Activated CD8-positive, alpha-beta memory T cell treated with anti-CD3 and anti-CD28 coated beads, Interleukin-2, amount 50 U/mL, for 24 hours (primary cell): ENCODE data around the gene TRPC6.
"Not testable (repeated sequence)": the region's sequence is repeated elsewhere in the genome, so short reads cannot be mapped to it uniquely, and the experiment has no call there.

Source experiments
- DNase-seq: peaks from one replicate; pipeline ENCODE4 v3.0.0-alpha.2; 2020; ENCODE audit errors: extremely low read depth

The TRPC6 gene

DNA sequence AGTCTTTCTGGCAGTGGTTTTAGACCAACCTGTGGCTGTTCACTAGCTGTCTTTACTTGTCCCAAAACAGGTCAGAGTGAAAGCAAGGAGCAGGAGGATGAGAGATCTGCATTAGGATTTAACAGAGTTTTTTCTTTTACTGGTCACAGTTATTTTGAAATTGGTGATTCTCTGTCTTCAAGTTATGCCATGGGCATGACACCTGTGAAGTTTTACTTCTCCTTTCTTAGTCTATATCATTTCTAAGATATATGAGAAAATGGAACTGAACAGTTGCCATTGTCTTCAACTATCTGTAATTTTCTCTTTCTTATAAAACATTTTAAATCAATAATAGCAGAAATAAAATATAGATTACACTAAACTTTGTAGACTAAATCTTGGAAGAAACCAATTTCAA lies 60.6 kb downstream of the TRPC6 start:
- DNase-seq: no peak

DNA sequence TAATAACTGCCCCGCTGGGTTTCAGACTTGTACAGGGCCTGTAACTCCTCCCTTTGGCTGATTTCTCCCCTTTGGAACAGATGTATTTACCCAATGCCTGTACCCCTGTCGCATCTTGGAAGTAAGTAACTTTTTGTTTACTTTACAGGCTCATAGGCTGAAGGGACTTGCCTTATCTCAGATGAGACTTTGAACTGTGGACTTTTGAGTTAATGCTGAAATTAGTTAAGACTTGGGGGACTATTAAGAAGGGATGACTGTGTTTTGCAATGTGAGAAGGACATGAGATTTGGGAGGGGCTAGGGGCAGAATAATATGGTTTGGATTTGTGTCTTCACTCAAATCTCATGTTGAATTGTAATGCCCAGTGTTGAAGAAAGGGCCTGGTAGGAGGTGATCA lies 62.0 kb downstream of the TRPC6 start:
- DNase-seq: no peak

DNA sequence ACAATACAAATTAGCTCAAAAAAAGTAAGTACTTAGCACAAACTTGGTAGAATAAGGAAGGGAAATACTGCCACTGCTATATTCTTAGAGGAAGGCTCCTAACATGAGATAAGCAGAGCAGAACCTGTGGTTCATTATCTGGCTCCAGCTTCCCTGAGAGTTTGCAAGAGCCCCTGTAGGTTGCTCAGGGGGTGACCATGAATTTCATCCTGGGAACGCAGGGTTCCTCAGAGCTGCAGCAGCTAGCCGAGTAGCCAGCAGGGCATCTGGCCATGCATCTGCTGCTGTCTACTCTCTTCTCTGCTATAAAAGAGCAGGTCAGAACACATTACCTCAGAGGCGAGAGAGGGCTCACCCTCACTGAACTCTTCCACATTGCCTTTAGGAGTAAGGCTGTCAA lies 67.3 kb downstream of the TRPC6 start:
- no peak for DNase-seq

DNA sequence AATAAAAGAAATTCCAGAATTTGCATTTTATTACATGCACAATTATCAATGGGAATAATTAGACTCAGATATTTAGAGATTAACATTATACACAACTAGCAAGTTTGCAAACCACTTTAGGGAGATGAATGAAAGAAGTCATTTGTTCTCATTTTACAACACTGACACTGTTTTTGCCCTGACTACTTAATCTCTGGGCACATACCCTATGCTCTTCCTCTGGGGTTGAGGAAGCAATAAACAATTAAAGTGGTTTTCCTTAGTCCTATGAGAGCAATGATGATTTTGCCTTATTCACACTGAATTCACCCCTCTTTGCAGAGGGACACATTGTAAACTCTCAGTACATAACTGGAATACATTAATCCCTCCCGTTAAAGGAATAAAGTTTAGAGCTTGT lies 72.7 kb downstream of the TRPC6 start:
- no peak for DNase-seq

DNA sequence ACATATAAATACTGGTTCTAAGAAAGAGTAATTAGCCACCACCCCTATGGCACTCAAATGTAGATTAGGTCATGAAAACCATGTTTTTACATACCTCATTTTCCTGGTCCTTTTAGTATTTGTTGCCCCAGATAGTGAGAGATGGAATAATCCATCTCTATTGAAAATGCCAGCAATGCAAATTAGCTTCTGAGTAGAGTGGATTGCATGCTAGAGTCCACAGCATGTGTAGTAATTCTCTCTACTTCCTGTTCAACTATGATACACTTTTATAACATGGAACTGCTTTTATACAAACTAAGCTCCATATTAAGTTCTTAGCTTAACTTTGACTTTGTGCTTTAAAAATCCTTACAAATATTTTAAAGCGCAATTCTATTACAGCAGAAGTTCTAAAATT lies 73.2 kb downstream of the TRPC6 start:
- DNase-seq: no peak

DNA sequence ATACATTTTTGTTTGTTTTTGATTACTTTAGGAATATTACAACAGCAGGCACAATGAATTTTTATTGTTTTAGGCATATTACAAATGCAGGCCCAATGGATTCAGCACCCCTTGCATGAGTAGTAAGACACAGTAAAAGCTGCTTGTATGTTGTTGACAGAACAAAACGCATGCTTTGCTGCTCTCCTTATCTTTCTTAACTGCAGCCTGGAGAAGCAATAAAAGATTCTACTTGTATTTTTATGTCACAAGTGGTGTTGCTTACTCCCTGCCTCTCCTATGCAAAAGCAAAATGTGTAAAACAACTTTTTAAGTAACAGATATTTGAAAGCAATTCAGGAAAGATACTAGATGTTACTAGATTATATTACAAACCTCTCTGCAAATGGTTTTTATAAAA lies 73.9 kb downstream of the TRPC6 start:
- DNase-seq: no peak

DNA sequence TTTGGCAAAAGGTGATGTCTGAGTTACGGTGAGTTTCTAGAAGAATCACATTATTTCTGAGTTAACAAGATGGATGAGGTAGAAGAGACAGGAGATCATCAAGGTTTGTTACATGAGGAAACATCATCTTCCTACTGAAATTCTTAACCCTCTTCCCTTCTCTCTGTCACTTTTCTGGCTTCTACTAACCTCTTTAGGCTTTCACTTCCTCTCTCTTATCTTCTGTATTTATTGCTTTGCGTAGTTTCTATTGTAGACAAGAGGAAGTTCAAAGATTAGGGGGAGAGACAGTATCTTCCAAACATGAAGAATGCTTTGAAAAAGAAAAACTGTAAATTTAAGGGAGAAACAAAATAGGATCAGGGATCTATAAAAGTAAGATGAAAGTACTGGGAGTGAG lies 75.4 kb downstream of the TRPC6 start:
- DNase-seq: no peak

DNA sequence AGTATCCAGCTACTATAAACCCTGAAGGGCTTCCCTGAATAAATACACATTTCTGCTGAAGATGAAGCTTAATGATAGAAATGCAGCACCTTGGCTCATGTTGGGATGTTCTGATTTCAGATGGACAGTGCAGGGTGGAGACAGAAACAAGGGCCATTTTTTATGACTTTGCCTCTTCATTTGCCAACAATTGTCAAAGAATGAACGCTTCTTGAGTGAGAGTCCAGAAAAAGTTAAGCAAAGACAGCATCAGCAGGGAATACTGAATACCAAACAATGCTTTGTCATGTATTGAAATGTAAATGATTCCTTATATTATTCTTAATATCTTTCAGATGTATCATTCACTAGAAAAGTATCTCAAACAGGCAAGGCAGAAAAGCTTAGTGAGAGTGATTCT lies 84.9 kb downstream of the TRPC6 start:
- no peak for DNase-seq

DNA sequence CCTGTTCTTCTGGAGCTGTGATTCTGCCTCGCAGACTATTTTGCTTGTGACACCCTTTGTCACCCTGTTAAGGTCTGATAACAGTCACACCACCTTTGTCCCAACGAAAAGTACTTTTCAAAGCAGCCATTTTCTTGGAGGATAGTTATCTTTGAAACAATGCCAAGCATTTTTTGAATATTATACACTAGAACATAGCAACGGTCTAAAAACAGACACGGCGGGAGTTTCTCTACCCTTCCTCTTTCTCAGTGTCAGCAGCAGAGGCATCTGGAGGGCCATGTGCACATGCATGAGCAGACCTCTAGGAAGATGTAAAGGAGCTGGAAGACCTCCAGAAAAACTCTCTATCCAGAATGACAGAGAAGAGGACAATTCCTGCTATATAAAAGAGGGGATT lies 86.5 kb downstream of the TRPC6 start:
- no peak for DNase-seq

DNA sequence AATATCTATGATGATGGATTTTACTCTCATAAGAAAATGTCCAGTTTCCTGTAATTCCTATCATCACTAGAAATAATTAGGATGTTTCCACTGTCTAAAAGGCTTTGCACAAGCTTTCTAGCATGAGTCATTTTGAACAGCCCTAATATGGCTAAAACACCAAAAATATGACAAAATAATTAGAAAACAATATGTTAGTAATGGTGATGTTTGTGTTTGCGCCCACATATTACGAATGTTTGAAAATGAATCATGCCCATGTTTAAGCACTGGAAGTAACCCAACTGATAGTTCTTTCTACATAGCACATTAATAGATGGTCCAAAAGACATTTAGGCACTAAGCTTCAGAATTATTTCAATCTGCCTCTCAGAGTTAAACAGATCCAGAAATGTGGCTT lies 96.0 kb downstream of the TRPC6 start:
- no peak for DNase-seq

DNA sequence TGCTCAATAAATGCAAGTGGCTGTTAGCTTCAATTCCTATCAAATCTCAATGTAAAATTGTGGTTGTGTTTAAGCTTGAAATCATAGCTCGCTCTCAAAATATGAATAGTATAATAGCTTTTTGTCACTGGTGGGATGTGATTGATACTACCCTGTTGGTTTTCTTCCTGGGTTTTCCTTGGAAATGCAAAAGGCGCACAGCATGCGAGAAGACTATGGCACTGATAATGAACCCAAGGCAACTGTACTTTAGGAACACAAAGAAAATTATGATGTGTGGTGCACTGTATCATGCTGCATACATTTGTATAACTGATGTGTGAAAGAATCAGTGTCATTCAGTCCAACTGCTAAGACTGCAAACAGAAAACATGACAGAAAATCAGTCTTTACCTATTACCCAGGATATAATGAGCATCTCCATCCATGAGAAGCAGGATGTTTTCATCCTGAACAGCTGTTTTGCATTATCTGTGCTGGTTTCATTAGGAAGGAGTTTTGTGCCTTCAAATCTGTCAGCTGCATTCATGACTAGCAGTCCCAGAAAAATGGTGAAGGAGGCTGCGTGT lies 101.2 kb downstream of the TRPC6 start:
- DNase-seq: no peak

DNA sequence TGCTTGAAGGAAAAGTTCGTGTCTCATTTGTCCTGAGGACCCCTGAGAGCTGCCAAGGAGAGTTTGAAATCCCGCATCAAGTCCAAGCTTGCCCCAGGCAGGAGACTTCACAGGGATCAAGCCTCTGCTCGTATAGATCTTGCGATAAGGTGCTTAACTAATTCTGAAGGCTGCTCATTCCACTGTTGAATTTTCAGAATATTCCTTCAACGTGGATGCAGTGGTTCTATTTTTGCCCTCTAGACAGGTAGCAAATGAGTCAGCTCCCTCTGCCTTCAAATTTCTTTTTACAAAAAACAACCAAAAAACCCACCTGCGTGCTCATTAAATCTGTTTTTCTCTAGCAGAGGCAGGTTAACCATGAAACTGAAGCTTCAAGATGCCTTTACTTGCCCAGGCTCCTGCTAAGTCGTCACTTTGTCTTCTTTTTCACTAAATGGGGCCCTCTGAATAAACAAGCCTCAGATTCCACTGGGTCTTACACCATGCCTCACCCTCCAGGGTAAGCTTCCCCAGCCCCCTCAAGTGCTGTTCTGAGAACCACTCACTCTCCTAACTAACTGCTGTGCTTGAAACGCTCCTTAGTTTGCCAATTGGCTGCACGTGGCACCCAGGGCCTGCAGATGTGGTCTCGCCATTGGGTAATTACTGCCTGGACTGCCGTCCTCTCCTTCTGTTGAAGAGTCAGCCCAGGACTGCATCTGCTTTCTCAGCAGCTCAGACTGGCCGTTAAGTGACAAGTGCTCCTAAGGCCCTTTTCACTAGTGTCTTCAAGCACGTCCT lies 105.0 kb downstream of the TRPC6 start:
- no peak for DNase-seq

DNA sequence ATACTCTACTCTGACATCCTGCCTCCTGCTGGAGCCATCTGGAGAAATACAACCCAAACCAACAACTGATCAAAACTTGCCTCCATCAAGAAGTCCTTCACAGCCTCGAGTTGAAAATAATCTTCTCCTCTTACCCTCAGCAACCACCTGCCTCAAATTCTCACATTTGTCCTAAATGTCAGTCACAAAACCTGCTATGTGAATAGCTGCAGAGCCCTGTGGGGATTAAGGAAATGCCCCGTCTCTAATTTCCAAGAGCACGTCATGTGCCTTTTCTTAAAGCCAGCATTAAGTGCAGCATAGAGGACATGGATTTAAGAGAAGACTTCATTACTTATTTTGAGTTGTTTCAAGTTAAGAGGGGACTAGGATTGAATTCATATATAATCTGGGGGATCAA lies 105.9 kb downstream of the TRPC6 start:
- DNase-seq: no peak

DNA sequence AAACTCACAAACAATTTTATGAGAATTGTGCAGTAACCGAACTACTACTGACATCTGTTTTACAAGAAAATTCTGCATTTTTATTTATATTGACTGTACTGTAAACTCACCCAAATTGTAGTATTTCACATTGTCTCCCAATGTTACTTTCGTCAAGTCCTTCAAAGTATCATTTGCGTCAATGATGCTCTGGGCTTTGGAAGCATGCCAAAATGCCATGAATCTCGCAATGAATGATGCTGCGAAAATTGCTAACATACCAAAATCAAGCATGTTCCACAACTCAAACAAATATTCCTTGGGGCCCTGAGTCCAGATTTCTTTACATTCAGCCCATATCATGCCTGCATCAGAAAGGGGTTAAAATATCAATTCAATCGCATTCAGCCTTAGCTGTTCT lies 107.6 kb downstream of the TRPC6 start:
- DNase-seq: no peak

DNA sequence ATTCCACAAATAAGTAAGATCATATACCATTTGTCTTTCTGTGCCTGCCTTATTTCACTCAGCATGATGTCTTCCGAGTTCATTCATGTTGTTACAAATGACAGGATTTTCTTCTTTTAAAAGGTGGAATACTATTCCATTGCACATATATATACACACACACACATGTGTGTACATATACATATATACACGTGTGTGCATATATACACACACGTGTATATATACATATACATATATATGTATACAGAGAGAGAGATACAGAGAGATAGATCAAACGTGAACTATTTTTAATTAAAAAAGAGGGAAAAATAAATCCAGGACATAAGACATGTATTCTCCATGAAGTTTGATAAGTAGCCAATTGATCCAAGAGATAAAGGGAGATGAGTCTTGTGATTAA lies 108.1 kb downstream of the TRPC6 start:
- no peak for DNase-seq

DNA sequence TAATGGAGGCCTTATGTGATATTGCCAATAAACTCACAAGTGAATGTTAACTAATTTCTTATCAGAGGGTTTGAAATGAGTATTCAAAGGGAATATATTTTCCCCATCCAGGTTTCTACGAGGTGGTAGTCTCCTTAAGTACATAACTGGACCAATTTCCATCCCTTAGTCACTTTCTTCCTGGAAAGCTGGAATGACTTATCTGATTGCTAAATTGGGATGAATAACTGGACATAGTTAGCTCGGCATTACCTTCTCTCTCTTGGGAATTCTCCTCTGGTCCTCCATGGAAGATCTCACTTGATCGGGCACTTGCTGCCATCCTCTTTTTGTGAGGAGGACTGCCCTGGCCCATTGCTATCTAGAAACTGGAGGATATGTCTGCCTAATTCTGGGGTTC lies 109.1 kb downstream of the TRPC6 start:
- no peak for DNase-seq

DNA sequence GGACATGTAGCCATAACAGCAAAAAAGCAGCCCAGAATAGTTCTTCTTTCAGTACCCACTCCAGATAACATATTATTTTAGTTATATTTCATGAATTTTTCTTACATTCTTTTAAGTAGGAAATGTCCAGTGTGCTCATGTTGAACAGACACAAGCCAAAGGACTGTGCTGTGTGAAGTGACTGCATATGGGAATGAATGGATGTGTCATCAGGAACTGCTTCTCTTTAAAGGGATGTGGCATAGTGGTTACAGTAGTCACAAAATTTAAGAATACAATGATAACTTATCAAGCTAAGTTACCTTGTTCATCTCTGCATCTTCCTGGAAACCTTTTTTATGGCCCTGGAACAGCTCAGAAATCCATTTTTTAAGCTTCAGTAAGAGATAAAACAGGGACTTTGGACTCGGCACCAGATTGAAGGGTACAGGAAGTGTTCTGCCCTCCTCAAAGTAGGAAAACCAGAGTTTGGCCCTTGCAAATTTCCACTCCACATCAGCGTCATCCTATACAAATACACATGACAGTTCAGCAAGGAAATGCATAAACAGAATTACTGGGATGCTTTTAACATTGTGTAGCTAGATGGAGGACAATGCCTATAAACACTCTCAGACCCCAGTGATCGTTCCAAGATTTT lies 112.8 kb downstream of the TRPC6 start:
- no peak for DNase-seq

DNA sequence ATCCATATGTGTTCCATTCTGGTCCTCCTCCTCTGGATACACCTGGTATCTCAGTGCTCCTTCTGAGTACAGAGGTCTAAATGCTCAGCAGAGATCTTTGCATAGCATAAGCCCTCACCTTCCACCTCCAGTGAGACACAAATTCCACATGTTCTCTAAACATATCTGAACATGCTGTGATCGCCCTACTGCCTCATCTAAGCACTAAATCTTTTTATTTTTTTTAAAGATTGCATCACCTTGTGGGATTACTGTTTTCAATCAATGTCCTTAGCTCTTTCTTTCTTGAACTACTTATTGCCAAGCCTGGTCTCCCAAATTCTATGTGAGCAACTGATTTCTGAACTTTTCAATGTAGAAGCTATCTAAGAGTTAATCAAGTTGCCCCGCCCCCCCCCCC lies 113.4 kb downstream of the TRPC6 start:
- DNase-seq: no peak

DNA sequence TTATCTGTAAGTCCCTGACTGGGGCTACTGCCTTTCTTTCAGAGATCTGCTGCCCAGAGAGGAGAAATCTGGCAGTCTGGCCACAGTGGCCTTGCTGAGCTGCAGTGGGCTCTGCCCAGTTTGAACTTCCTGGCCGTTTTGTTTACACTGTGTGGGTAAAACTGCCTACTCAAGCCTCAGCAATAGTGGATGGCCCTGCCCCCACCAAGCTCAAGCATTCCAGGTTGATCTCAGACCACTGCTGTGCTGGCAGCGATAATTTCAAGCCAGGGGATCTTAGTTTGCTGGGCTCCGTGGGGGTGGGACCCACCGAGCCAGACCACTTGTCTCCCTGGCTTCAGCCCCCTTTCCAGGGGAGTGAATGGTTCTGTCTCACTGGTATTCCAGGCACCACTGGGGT lies 117.5 kb downstream of the TRPC6 start:
- DNase-seq: no peak

DNA sequence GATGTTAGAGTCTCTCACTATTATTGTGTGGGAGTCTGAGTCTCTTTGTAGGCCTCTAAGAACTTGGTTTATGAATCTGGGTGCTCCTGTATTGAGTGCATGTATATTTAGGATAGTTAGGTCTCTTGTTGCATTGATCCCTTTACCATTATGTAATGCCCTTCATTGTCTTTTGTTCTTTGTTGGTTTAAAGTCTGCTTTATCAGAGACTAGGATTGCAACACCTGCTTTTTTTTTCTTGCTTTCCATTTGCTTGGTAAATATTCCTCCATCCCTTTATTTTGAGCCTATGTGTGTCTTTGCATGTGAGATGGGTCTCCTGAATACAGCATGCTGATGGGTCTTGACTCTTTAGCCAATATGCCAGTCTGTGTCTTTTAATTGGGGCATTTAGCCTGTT lies 119.4 kb downstream of the TRPC6 start:
- DNase-seq: not testable (repeated sequence)

DNA sequence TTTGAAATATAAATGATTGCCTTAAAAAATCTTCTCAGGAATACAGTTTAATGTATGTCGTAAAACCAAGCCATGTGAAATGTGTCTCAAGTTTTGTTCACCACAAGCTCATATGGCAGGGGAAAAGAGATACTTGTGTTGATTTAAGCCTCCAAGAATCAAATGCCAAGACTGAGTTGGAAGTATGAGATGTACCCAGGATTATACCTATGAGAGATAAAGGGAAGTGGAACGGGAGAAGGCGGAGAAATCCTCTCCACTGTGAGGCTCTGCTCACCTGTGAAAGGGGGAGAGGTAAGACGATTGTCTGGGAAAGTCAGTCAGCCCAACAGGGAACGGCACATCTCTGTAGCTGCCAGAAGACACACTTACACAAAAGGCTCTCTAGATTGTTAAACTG lies 124.8 kb downstream of the TRPC6 start:
- DNase-seq: no peak

DNA sequence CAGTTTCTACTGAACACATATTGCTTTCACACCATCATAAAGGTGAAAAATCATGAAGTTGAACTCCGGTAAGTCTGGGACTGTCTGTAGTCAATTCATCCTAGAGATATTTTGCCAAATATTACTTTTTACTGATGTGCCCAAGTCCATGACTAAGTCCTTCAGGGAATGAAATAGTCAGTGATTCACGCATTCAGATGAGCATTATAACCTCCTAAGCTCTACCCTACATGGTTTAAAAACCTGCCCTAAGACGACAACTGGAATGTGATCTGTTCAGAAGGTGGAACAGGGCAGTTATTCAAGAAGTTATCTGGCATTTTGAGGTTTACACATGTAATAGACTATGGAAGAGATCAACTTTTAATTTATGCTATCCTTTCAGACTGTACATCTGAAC lies 125.6 kb downstream of the TRPC6 start:
- no peak for DNase-seq

DNA sequence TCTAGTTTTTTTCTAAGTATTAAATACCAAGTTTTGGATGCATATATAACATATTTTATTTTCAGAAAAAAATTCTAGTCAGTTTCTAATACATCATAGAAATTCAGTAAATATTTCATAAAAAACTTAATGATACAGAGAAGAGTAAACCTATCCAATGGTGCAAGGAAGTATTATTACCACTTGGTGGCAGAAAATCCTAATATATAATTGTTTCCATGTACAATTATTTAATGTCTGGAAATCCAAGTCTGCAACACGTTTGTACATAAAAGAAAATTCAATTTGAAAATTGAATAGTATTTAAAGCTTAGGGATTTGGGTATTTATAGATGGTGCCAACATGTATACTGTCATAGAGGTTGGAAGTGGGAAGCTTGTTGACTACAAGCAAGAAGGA lies 127.0 kb downstream of the TRPC6 start:
- no peak for DNase-seq

DNA sequence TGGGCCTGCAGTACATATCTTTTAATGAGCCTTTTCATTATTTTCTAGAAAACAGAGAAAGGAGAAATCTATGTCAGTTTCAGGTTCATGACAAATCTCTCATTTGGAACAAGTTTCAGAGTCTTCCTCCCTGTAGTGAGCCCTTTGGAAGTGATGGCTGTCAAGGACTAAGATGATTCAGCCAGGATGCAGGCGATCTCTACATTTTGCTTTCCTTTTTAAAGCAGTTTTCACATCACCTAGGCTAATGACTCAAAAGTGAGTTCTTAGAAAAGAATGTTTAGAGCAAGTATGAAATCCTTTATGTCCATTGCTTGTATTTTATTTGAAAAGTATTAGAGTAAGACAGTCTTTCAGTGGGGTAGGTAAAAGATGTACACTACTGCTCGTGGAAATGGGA lies 130.1 kb downstream of the TRPC6 start:
- no peak for DNase-seq
